Kidney (tissue), 14 donors: ENCODE measurements around the gene HECTD4. TPM values are rescaled to one million over a fixed set of nuclear protein-coding genes. Genes with fewer than 3 reads are reported as not detected.
A peak's percentile ranks its signal among the peaks of the same experiment; 100 is the strongest.

Source experiments
- DNase-seq, 5 donors: peaks; one replicate each; pipeline ENCODE4 v3.0.0-alpha.2; 2013 to 2020
- FAIRE-seq: peaks from 2 replicates; lab custom pipeline; 2012; peaks lifted over from hg19 to GRCh38; lab: Jason Lieb, UNC
- H3K27ac ChIP-seq, 2 donors: one replicate each; pipeline ENCODE4 v1.7.0; 2013; ENCODE audit warnings: low read depth in 2 of 2, low read length in 2 of 2, inconsistent platforms in 1 of 2
- H3K27me3 ChIP-seq: one replicate; pipeline ENCODE4 v1.7.1; 2013; ENCODE audit warnings: low read length, inconsistent platforms; ENCODE audit not compliant: control insufficient read depth, insufficient read depth
- H3K36me3 ChIP-seq, 3 donors: one replicate each; pipeline versions ENCODE4 v1.7.0 to v1.7.1; 2013; ENCODE audit warnings: low read length in 3 of 3, control low read depth in 1 of 3, inconsistent platforms in 1 of 3; ENCODE audit not compliant: insufficient read depth in 3 of 3, control insufficient read depth in 2 of 3
- H3K4me1 ChIP-seq, 3 donors: one replicate each; pipeline versions ENCODE4 v1.7.0 to v1.7.1; 2013; ENCODE audit warnings: low read length in 3 of 3, inconsistent platforms in 1 of 3, low read depth in 1 of 3; ENCODE audit not compliant: control insufficient read depth in 2 of 3, insufficient read depth in 2 of 3
- H3K4me3 ChIP-seq, 3 donors: one replicate each; pipeline versions ENCODE4 v1.7.0 to v1.8.1; 2013; ENCODE audit warnings: low read length in 3 of 3, control low read depth in 1 of 3, inconsistent platforms in 1 of 3
- H3K9ac ChIP-seq, 3 donors: one replicate each; pipeline versions ENCODE4 v1.7.0 to v1.7.1; 2013; ENCODE audit warnings: low read length in 3 of 3, control low read depth in 1 of 3, inconsistent platforms in 1 of 3
- H3K9me3 ChIP-seq, 3 donors: one replicate each; pipeline versions ENCODE4 v1.7.0 to v1.7.1; 2013; ENCODE audit warnings: low read length in 3 of 3, control low read depth in 1 of 3, inconsistent platforms in 1 of 3; ENCODE audit not compliant: control insufficient read depth in 2 of 3, insufficient read depth in 1 of 3
- intact Hi-C: fragments of 100-400 bp; cut with DNase I; formaldehyde crosslinking; loops from one replicate; pipeline ENCODE4 v1.11.1; 2022
- polyA plus RNA-seq: library from polyadenylated mRNA; stranded (reverse); fragments of 350-450 nt; fragmentation: Illumina TruSeq; extraction: RNeasy Lipid Tissue Mini Kit (QIAGEN cat#74804); gene quantifications from one replicate; pipeline ENCODE4 v1.2.3, GENCODE V29; 2014; ENCODE audit warnings: low read depth, low replicate concordance; ENCODE audit not compliant: insufficient read depth
- total RNA-seq: library from RNA; stranded (reverse); fragmentation: NEBNext Ultra II Directional; extraction: Animal tissue kit (Norgen Biotek cat#: 25700); gene quantifications from one replicate; pipeline ENCODE4 v1.2.1, GENCODE V29; 2021
- TF ChIP-seq, protein P1 (sequence below): IDR thresholded peaks from 3 replicates; pipeline ENCODE4 v1.5.1; 2012; ENCODE audit warnings: mild to moderate bottlenecking, moderate library complexity, borderline replicate concordance; ENCODE audit not compliant: insufficient read depth; ENCODE audit errors: extremely low read depth
- donor health status: control.
- donor health status: control.
- donor health status: control.
- donor health status: control.
- donor health status: control.
- donor health status: DM: yes; HTN: yes; CAD: no.
- donor health status: Normal renal cell carcinoma (clear cell type).

HECTD4 gene
- total and polyA plus RNA-seq, 2 donors from 2014 or later = 15.6 to 53.1 TPM

DNA sequence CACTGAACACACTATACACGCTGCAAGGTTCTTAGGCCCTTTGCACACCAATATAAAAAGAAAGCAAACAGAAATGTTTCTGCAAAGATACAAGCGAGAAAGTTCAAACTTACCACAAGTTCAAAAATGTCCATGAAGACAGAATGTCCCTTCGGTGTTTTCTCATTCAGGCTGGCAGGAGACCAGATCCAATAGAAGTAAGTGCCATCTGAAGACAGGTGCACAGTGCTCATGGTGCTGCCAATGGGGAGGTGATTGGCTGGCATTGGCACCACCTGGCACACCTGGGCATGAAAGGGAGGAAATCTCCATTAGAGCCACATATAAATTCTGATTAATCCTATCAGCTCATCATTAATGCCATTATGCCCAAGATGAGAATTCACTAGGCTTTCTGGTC is 76.3 kb downstream of the HECTD4 start:
- DNase-seq (no peak), FAIRE-seq (no peak)
- Histone ChIP-seq H3K9me3 (no peaks in the 10 kb centered on the region), H3K4me1 (peaks cover 0 to 12% (median 10%) of the 10 kb centered on the region in 3 donors), H3K27ac (no peak overlapping the region), H3K36me3 (peaks cover 4 to 9% (median 7%) of the 10 kb centered on the region in 3 donors), H3K4me3 (no peak overlapping the region), H3K9ac (no peak overlapping the region), H3K27me3 (no peaks in the 10 kb centered on the region)
- TF ChIP-seq, protein P1, sequence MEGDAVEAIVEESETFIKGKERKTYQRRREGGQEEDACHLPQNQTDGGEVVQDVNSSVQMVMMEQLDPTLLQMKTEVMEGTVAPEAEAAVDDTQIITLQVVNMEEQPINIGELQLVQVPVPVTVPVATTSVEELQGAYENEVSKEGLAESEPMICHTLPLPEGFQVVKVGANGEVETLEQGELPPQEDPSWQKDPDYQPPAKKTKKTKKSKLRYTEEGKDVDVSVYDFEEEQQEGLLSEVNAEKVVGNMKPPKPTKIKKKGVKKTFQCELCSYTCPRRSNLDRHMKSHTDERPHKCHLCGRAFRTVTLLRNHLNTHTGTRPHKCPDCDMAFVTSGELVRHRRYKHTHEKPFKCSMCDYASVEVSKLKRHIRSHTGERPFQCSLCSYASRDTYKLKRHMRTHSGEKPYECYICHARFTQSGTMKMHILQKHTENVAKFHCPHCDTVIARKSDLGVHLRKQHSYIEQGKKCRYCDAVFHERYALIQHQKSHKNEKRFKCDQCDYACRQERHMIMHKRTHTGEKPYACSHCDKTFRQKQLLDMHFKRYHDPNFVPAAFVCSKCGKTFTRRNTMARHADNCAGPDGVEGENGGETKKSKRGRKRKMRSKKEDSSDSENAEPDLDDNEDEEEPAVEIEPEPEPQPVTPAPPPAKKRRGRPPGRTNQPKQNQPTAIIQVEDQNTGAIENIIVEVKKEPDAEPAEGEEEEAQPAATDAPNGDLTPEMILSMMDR = no peak
- intact Hi-C loops = no loop called here

DNA sequence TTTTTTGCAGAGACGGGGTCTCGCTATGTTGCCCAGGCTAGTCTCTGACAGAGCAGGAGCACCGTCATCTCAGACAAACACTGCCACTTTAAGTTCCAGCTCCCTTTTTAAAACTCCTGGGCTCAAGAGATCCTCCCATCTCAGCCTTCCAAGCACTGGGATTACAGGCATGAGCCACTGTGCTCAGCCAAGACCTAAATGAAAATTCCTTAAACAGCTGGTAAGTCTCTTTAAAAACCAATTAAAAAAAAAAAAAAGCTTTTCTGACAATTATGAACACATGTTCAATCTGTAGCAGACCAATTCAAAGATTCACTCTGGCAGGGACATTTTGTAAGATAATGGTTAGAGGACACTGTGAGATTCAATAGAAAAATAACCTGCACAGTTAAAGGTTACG is 77.8 kb downstream of the HECTD4 start:
- H3K9ac ChIP-seq = no peak overlapping the region
- peaks cover 0 to 12% (median 10%) of the 10 kb centered on the region in 3 donors for H3K4me1 ChIP-seq
- no peaks in the 10 kb centered on the region for H3K9me3 ChIP-seq
- no peak overlapping the region for H3K27ac ChIP-seq
- DNase-seq = peak in 1 of 5 donors; percentile 44
- H3K36me3 ChIP-seq = peaks cover 4 to 9% (median 7%) of the 10 kb centered on the region in 3 donors
- intact Hi-C loops = no loop called here
- TF ChIP-seq, protein P1 = no peak
- H3K4me3 ChIP-seq = no peak overlapping the region
- no peaks in the 10 kb centered on the region for H3K27me3 ChIP-seq
- no peak for FAIRE-seq

DNA sequence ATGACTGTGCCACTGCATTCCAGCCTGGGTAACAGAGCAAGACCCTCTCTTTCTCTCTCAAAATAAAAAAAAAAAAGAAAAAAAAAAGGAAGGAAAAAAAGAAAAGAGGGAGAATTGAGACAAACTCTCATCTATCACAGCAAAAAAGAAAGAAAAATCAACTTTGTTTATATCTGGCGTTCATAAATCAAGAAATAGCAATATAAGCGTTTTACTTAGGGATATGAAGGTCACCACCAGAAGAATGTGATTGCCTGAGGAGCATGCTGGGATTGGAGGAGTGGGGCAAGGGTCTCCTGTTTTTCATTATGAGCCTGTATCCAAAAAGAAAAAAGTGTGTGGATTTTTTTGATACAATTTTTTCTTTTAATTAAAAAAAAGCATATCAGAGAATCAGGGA is 78.4 kb downstream of the HECTD4 start:
- DNase-seq (no peak), FAIRE-seq (no peak)
- Histone ChIP-seq H3K36me3 (peaks cover 4 to 9% (median 7%) of the 10 kb centered on the region in 3 donors), H3K9ac (no peak overlapping the region), H3K27me3 (no peaks in the 10 kb centered on the region), H3K4me1 (peaks cover 0 to 12% (median 10%) of the 10 kb centered on the region in 3 donors), H3K4me3 (no peak overlapping the region), H3K9me3 (no peaks in the 10 kb centered on the region), H3K27ac (no peak overlapping the region)
- intact Hi-C loops = no loop called here
- TF ChIP-seq, protein P1 = no peak

DNA sequence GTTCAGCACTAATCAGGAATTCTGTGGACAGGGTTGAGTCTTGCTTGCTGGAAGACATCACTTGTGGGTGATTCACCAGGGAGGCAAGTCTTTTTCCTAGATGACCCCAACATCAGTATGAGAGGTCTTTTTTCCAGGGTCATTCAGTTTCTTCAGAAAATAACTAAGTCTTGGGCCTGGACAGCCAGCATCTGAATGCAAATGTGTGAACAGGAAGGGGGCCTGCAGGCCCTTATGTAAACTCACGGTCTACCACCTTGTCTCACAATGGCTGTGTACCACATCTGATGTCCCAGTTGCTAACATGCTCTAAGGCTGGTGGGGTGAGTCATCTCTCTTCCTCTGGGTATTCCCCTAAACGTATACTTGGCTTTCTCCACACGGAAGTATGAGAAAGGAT is 79.2 kb downstream of the HECTD4 start:
- Histone ChIP-seq H3K4me1 (peaks cover 0 to 6% (median 6%) of the 10 kb centered on the region in 3 donors), H3K36me3 (peaks cover 4 to 7% (median 6%) of the 10 kb centered on the region in 3 donors), H3K27ac (no peak overlapping the region), H3K9ac (no peak overlapping the region), H3K4me3 (no peak overlapping the region), H3K27me3 (no peaks in the 10 kb centered on the region), H3K9me3 (no peaks in the 10 kb centered on the region)
- TF ChIP-seq, protein P1 = no peak
- intact Hi-C loops = no loop called here
- DNase-seq (no peak), FAIRE-seq (no peak)
